K562 (cell line): ENCODE data around the gene RPLP2. TPM values are rescaled to one million over a fixed set of nuclear protein-coding genes. Genes with fewer than 3 reads are reported as not detected.

Experiments used
- BDP1 ChIP-seq: IDR thresholded peaks from 3 replicates; pipeline ENCODE4 v1.6.1; 2011; ENCODE audit not compliant: insufficient read length, insufficient read depth
- E2F4 ChIP-seq: sonication (generic); formaldehyde crosslinking; IDR thresholded peaks from 2 replicates; pipeline ENCODE4 v1.8.0; 2022; ENCODE audit warnings: mild to moderate bottlenecking, low read depth, missing genetic modification reagents
- EP300 ChIP-seq: IDR thresholded peaks from 2 replicates; pipeline ENCODE4 v1.6.1; 2012; ENCODE audit warnings: low read length, improper control_type of control experiment
- HLTF ChIP-seq: fragments of 450-650 bp; IDR thresholded peaks from 2 replicates; pipeline ENCODE4 v1.6.1; 2016
- LARP7 ChIP-seq: fragments of 450-650 bp; IDR thresholded peaks from 2 replicates; pipeline ENCODE4 v1.6.1; 2016
- NCOA6 ChIP-seq: fragments of 450-650 bp; IDR thresholded peaks from 2 replicates; pipeline ENCODE4 v1.6.1; 2017; ENCODE audit warnings: mild to moderate bottlenecking
- PATZ1 ChIP-seq: fragments of 250-450 bp; sonication (Bioruptor Pico); IDR thresholded peaks from 2 replicates; pipeline ENCODE4 v1.5.0; 2020; ENCODE audit warnings: mild to moderate bottlenecking, borderline replicate concordance
- PPARD ChIP-seq: fragments of 250-450 bp; sonication (Bioruptor Pico); IDR thresholded peaks from 2 replicates; pipeline ENCODE4 v1.8.0; 2022; ENCODE audit warnings: inconsistent platforms, mild to moderate bottlenecking, moderate library complexity
- RHOXF2B ChIP-seq: fragments of 250-450 bp; sonication (Bioruptor Pico); conservative IDR thresholded peaks from 2 replicates; pipeline ENCODE4 v1.5.1; 2021
- SETDB1 ChIP-seq: IDR thresholded peaks from one replicate; pipeline ENCODE4 v1.6.1; 2012; ENCODE audit warnings: low read length, control low read depth, inconsistent platforms
- SNRNP70 ChIP-seq: fragments of 200-400 bp; formaldehyde crosslinking; optimal IDR thresholded peaks from 2 replicates; pipeline ENCODE3; 2017; ENCODE audit warnings: low read depth, low read length
- SREBF2 ChIP-seq: sonication (generic); formaldehyde crosslinking; IDR thresholded peaks from 2 replicates; pipeline ENCODE4 v1.4.0; 2020; ENCODE audit warnings: mild to moderate bottlenecking, missing genetic modification reagents
- SRF ChIP-seq, 2 experiments: fragments of 250-450, 450-650 bp in 1 of 2; sonication (Bioruptor Pico) in 1 of 2; sonication (generic) in 1 of 2; formaldehyde crosslinking; IDR thresholded peaks; 2 replicates each; pipeline versions ENCODE4 v1.5.0 to v1.5.1; 2020 to 2022; ENCODE audit warnings: mild to moderate bottlenecking in 1 of 2, missing genetic modification reagents in 1 of 2
- STAG1 ChIP-seq: sonication (generic); formaldehyde crosslinking; IDR thresholded peaks from 2 replicates; pipeline ENCODE4 v1.5.0; 2020; ENCODE audit warnings: missing genetic modification reagents, borderline replicate concordance
- UBTF ChIP-seq, 2 experiments: IDR thresholded peaks; 2 replicates each; pipeline ENCODE4 v1.6.1; 2012; ENCODE audit warnings: improper control_type of control experiment in 2 of 2, low read depth in 2 of 2, low read length in 2 of 2, borderline replicate concordance in 1 of 2
- ZNF175 ChIP-seq: fragments of 200-800 bp; sonication (Bioruptor generic); IDR thresholded peaks from 2 replicates; pipeline ENCODE4 v1.6.1; 2016; ENCODE audit warnings: low read depth, mild to moderate bottlenecking, missing genetic modification characterization, missing compliant biosample characterization
- ZNF282 ChIP-seq: sonication (generic); formaldehyde crosslinking; IDR thresholded peaks from 2 replicates; pipeline ENCODE4 v1.8.1; 2023; ENCODE audit warnings: missing genetic modification reagents
- ZNF639 ChIP-seq, 2 experiments: fragments of 200-800 bp in 1 of 2; sonication (Bioruptor generic) in 1 of 2; sonication (generic) in 1 of 2; formaldehyde crosslinking in 1 of 2; IDR thresholded peaks in 1 of 2; conservative IDR thresholded peaks in 1 of 2; 2 replicates each; pipeline versions ENCODE4 v1.5.0 to v1.6.1; 2016 to 2020; ENCODE audit warnings: missing compliant biosample characterization in 1 of 2, missing genetic modification characterization in 1 of 2, missing genetic modification reagents in 1 of 2
- ZNF695 ChIP-seq: fragments of 450-650 bp; formaldehyde crosslinking; IDR thresholded peaks from 2 replicates; pipeline ENCODE4 v1.4.0; 2020; ENCODE audit warnings: mild to moderate bottlenecking, moderate library complexity
- polyA plus RNA-seq, 8 experiments: library from polyadenylated mRNA; depleted of rRNA in 4 of 8; stranded (reverse) in 5 of 8; unstranded in 3 of 8; fragments of >200 nt; fragmentation: Nextera tagmentation in 2 of 8; fragmentation: Illumina TruSeq in 1 of 8; extraction: Ambion mirVana in 2 of 8; extraction: Trizol in 1 of 8; gene quantifications; 2 replicates each; pipeline versions ENCODE4 v1.2.1 to v1.2.3, GENCODE V29; 2011 to 2014; ENCODE audit warnings: inconsistent platforms in 1 of 8, missing spikeins in 1 of 8
- total RNA-seq, 7 experiments: library from RNA; depleted of rRNA in 6 of 7; stranded (reverse); fragments of >200 nt in 6 of 7; fragmentation: Illumina TruSeq in 2 of 7; extraction: Trizol in 2 of 7; gene quantifications; 2 replicates each; pipeline versions ENCODE4 v1.2.1 to v1.2.3, GENCODE V29; 2011 to 2021; ENCODE audit warnings: low replicate concordance in 1 of 7
- TF ChIP-seq, protein P1 (sequence below): fragments of 450-650 bp; formaldehyde crosslinking; IDR thresholded peaks from 2 replicates; pipeline ENCODE4 v1.4.0; 2022; ENCODE audit warnings: missing genetic modification characterization

Gene RPLP2
- total and polyA plus RNA-seq, 9 of the 15 experiments (the other 6 are each of a cell fraction or from before 2014, with no cell fraction given): 528 to 3,807 (median 1,633) TPM

- TF ChIP-seq BDP1 (no peak), ZNF695 (CRISPR knock-in tag) (no peak), STAG1 (CRISPR knock-in tag) (no peak), ZNF639 (CRISPR knock-in tag; conservative IDR thresholded peaks at IDR 0.05 in 1 of 2, IDR thresholded peaks at IDR 0.05 in 1 of 2) (no peak), RHOXF2B (CRISPR knock-in tag) (no peak), ZNF282 (CRISPR knock-in tag) (no peak; the same call in 1 of the 2 replicates), PATZ1 (CRISPR knock-in tag) (no peak), SNRNP70 (no peak), E2F4 (CRISPR knock-in tag) (peak; percentile 43; the same call in 1 of the 2 replicates), PPARD (no peak), ZNF175 (CRISPR knock-in tag) (no peak), LARP7 (no peak), SREBF2 (CRISPR knock-in tag) (no peak), HLTF (no peak), UBTF (IDR thresholded peaks at IDR 0.05; ENCODE audit: borderline replicate concordance in 1 of 2, low read depth in 2 of 2, low read length in 2 of 2) (peak in 1 of 2 experiments; percentile 28; a peak in 1 of 4 replicates), NCOA6 (no peak), SRF (CRISPR knock-in tag; IDR thresholded peaks at IDR 0.05) (no peak), EP300 (no peak), SETDB1 (no peak)
- TF ChIP-seq, protein P1, sequence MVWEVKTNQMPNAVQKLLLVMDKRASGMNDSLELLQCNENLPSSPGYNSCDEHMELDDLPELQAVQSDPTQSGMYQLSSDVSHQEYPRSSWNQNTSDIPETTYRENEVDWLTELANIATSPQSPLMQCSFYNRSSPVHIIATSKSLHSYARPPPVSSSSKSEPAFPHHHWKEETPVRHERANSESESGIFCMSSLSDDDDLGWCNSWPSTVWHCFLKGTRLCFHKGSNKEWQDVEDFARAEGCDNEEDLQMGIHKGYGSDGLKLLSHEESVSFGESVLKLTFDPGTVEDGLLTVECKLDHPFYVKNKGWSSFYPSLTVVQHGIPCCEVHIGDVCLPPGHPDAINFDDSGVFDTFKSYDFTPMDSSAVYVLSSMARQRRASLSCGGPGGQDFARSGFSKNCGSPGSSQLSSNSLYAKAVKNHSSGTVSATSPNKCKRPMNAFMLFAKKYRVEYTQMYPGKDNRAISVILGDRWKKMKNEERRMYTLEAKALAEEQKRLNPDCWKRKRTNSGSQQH (CRISPR knock-in tag): no peak
These were observed 32.7 kb downstream of the RPLP2 start, which contains the start of the genes POLR2L and TSPAN4 (continued) for GRCh38 chr11:842370-843002.
